Tibial nerve (tissue), 3 donors: ENCODE results near the gene PROM2.

Experiments
- POLR2A ChIP-seq, 2 donors: fragments of 450-650 bp; IDR thresholded peaks; one replicate each; pipeline ENCODE4 v1.6.1; 2017; ENCODE audit warnings: antibody characterized with exemption in 2 of 2, mild to moderate bottlenecking in 2 of 2, moderate library complexity in 2 of 2
- TF ChIP-seq, protein P1 (sequence below), 5 experiments: fragments of 200-600 bp in 3 of 5; fragments of 450-650 bp in 2 of 5; sonication (generic) in 3 of 5; IDR thresholded peaks; one replicate each; pipeline ENCODE4 v1.5.1; 2016 to 2019; ENCODE audit warnings: antibody characterized with exemption in 5 of 5, mild to moderate bottlenecking in 3 of 5, moderate library complexity in 2 of 5

DNA sequence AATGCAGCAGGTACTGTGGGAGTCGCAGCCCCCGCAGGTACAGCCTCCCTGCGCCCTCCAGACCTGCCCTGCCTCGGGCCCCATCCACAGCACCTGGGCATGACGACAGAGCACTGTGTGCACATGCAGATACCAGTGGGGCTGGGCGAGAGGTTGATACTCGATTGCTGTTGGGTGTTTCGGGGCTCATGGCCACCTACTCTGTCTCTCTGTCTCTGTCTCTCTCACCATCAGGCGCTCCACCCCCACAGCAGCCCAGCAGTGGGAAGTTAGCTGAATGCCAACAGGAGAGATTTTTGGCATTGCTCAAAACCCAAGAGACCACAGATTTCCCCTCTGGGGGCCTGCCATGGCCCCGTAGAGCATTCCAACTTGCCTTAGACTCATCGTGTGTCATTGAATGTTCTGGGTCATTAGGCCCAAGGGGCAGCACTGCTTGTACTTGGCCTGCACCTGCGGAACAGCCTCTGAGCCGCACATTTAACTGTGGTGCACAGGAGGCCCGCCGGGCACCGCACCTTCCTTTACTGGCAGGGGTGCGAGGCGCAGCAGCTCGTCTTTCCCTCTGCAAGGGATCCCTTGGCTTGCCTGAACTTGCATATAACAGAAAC, 41.7 kb downstream of the PROM2 start:
- TF ChIP-seq, protein P1, sequence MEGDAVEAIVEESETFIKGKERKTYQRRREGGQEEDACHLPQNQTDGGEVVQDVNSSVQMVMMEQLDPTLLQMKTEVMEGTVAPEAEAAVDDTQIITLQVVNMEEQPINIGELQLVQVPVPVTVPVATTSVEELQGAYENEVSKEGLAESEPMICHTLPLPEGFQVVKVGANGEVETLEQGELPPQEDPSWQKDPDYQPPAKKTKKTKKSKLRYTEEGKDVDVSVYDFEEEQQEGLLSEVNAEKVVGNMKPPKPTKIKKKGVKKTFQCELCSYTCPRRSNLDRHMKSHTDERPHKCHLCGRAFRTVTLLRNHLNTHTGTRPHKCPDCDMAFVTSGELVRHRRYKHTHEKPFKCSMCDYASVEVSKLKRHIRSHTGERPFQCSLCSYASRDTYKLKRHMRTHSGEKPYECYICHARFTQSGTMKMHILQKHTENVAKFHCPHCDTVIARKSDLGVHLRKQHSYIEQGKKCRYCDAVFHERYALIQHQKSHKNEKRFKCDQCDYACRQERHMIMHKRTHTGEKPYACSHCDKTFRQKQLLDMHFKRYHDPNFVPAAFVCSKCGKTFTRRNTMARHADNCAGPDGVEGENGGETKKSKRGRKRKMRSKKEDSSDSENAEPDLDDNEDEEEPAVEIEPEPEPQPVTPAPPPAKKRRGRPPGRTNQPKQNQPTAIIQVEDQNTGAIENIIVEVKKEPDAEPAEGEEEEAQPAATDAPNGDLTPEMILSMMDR (IDR thresholded peaks at IDR 0.05) = no peak
- no peak for TF ChIP-seq POLR2A (IDR thresholded peaks at IDR 0.05)
